Eye (tissue), 1 donor: Measurements from ENCODE around the gene ZCCHC3.

ENCODE experiments used
- DNase-seq: peaks from one replicate; pipeline ENCODE4 v3.0.0-alpha.2; 2015

ZCCHC3 gene

DNA sequence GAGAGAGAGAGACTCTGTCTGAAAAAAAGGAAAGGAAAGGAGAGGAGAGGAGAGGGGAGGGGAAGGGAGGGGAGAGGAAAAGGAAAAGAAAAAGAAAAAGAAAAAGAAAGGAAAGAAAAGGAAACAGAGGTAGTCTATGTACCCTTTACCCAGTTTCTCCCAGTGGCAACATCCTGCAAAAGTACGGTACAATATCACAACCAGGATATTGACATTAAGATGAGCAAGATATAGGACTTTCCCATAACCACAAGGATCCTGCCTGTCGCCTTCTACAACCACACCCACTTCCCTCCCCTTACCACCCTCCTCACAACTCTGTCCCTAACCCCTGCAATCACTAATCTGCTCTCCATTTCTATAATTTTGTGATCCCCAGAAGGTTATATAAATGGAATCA, 10.9 kb upstream of the ZCCHC3 start:
- DNase-seq: no peak

GRCh38 chr20:288956-289692, 8.2 kb upstream of the ZCCHC3 start:
- peak; percentile 29 for DNase-seq

GRCh38 chr20:289693-290083, 7.7 kb upstream of the ZCCHC3 start:
- DNase-seq: no peak

- DNase-seq: peak; percentile 96
These were observed 7.1 kb upstream of the ZCCHC3 start, which contains the start of gene C20orf96 for GRCh38 chr20:290084-290831. TSS of gene C20orf96 (minus strand) at chr20:290750. CDS start at chr20:290610, 140 bp downstream.

DNA sequence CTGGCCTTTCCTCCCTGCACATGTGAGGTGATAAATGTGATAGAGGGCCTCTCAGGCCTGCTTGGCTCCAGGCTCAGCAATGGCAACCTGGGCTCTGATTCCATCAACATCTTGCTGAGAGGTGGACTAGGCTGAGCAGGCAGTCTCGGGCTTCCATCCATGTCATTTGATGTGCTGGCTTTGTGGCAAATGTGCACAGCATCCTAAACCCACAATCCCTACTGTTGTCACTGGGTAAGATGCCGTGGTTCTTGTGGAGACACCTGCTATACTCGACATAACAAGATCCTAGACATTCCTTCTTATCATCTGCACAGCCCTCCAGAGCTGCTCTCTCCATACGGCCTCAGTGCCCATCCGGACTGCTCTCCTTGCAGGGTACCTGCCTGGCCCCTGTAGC, 2.8 kb upstream of the ZCCHC3 start:
- DNase-seq: no peak

GRCh38 chr20:295804-296203, 1.6 kb upstream of the ZCCHC3 start:
- no peak for DNase-seq

DNA sequence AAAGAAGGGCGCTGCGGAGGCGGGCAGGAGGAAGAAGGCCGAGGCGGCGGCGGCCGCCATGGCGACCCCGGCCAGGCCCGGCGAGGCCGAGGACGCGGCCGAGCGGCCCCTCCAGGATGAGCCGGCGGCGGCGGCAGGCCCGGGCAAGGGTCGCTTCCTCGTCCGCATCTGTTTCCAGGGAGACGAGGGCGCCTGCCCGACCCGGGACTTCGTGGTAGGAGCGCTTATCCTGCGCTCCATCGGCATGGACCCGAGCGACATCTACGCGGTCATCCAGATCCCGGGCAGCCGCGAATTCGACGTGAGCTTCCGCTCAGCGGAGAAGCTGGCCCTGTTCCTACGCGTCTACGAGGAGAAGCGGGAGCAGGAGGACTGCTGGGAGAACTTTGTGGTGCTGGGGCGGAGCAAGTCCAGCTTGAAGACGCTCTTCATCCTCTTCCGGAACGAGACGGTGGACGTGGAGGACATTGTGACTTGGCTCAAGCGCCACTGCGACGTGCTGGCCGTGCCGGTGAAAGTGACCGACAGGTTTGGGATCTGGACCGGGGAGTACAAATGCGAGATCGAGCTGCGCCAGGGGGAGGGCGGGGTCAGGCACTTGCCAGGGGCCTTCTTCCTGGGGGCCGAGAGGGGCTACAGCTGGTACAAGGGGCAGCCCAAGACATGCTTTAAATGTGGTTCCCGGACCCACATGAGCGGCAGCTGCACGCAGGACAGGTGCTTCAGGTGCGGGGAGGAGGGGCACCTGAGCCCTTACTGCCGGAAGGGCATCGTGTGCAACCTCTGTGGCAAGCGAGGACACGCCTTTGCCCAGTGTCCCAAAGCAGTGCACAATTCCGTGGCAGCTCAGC, 780 bp downstream of the ZCCHC3 start:
- peak; percentile 75 for DNase-seq

- DNase-seq: no peak
These were observed 1.5 kb downstream of the ZCCHC3 start for GRCh38 chr20:298776-299391.

- no peak for DNase-seq
These were observed 3.1 kb downstream of the ZCCHC3 start for GRCh38 chr20:300345-300990.

DNA sequence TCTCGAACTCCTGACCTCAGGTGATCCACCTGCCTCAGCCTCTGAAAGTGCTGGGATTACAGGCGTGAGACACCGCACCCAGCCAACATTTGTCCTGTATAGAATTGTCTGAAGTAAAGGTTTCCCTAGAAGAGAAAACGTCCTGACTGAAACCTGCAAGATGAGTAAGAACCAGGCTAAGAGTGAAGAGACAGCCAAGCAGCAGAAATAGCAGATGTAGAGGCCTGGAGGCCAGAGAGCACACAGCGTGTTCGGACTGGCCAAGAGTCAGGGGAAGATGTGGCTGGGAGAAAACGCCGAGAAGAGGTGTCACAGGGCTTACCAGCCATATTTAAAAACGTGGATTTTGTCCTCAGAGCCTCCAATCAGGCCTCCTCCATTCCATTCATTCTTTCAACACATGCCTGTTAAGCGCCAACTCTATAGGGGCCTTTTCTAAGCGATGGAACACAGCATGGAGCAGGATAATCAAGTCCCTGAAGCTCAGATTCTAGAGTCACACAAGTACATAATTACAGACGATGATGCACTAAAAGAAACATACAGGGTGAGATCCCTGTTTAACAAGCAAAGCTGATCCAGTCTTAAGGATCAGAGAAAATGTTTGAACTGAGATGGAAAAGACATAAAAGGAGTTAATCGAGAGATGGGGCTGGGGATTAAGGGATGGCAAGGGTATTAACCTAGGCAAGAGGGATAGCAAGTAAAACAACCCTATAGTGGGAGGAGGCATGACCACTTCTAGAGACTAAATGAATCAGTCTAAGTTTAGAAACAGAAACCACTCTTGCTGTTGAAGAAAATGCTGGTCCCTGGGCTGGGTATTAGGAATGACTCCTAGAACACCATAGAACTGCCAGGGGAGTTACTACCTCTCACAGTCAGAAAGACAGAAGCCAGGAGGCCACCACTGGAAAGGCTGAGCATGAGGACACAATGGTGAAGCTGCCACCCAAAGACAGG, 4.8 kb downstream of the ZCCHC3 start:
- DNase-seq: no peak

GRCh38 chr20:305745-306144, 8.4 kb downstream of the ZCCHC3 start:
- no peak for DNase-seq

DNA sequence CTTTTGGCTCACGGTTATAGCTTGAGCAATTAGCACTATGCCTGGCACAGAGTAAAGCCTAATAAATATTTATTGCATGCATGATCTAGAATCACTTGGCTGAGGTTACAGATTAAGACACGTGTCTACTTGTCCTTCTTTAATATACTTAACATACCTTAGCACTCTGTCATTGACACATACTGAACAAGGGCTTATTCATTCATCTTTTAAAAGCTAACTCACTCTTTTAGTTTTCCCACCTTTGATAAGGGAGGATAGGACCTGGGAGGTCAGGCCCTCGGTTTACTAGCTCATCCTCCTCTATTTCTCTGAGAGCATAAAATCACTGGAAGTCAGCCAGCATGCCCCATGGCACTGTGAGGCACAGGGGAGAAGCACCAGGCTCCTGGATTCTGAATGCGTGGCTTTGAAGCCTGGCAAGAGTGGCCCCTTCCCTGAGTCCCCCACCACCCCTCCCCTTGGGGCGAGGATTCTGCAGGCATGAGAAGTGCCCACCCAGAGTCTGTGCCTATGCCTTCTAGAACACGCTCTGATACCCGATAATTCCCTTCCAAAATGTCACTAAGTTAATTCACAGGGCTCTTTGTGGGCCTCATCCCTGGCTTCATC, 11.2 kb downstream of the ZCCHC3 start:
- DNase-seq: no peak

DNA sequence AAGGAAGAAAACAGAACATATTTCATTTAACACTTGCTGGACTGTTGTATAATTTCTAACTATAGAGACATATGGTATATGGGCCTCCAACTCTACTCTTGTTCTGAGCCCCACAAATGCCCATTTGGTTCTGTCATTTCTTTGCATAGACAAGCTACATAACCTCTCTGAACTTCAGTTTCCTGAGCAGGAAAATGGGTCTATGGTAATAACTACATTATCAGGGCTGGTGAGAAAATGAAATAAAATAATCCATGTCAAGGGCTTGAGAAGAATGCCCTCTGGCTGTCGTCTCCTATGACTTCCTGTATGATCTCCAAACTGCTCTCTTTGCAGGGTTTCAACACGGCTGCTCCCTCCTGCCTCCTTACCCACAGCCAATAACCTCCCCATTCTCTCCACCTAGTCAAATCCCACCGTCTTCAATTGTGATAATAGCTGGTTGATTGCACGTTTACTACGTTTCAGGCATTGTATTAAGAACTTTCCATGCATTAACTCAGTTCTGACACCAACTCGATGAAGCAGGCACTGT, 12.0 kb downstream of the ZCCHC3 start:
- DNase-seq: no peak

- DNase-seq: peak; percentile 100
These were observed 12.7 kb downstream of the ZCCHC3 start for GRCh38 chr20:309841-310644.

DNA sequence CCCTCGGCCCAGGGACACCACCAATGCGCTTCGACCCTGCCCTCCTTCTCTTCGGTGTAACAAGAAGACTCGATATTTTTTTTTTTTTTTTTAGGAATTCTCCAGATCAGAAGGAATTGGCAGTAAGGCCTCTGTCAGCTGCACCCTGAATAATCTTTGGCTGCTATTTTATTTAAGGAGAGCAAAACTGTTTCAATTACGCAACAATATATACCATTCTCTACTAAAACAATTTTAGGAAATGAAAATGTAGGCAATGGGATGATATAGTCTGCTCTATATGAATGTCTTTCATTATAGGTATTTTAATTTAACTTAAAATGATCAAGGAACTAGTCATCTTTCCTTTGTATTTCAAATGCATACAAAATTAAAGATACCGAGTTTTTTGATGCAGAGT, 13.3 kb downstream of the ZCCHC3 start:
- no peak for DNase-seq

GRCh38 chr20:311609-312008, 14.2 kb downstream of the ZCCHC3 start:
- DNase-seq: no peak

- DNase-seq: no peak
These were observed 14.7 kb downstream of the ZCCHC3 start for GRCh38 chr20:312067-312466.

DNA sequence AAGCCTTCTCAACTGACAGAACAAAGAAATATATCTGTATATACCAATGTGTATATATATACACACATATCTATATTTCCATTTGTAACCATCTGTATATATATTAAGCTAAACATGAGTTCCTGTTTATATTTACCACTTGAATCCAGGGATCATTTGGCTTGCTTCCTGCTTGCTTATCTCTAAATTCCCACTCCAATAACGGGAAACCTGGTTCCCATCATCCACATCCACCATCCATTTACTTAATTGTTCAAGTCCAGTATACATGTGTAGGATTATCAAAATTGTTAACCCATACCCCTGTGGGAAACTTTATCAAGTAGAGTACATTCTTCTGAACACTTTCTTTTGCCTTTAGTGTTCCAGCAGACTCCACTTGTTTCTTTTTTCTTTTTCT, 15.5 kb downstream of the ZCCHC3 start:
- no peak for DNase-seq

- no peak for DNase-seq
These were observed 16.0 kb downstream of the ZCCHC3 start for GRCh38 chr20:313402-313801.

DNA sequence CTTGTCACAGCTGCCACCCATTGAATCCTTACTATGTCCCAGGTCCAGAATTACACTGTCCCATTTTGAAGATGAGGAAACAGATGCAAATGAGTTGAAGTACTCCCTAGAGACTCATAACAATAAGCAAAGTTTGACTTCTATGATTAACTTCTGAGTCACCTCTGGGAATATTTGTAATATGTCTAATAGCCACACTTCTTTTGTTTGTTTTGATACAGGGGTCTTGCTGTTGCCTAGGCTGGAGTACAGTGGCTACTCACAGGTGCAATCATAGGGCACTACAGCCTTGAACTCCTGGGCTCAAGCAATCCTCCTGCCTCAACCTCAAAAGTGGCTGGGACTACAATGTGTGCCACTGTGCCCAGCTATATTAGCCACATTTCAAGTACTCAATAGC, 16.6 kb downstream of the ZCCHC3 start:
- no peak for DNase-seq
